ENCODE results near the gene S100A12.

The S100A12 gene

DNA sequence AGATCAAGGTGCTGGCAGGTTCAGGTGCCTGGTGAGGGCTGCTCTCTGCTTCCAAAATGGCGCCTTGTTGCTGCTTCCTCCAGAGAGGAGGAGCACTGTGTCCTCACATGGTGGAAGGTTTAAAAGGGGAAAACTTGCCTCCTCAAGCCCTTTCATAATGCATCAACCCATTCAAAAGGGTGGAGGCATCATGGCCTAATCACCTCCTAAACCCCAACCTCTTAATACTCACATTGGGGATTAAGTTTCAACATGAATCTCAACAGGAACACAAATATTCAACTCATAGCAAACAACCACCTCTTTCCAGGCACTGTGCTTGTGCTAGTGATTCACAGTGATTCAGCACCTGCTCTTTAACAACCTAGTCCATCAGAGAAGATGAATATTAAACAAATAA lies 4.2 kb downstream of the S100A12 start:
- Histone ChIP-seq H3K9me3 (ENCODE audit: control insufficient read depth in 1 of 2, low read length in 2 of 2) (no peaks in the 10 kb centered on the region), H3K9ac (ENCODE audit: low read depth in 1 of 2, low read length in 2 of 2) (no peak overlapping the region), H3K36me3 (ENCODE audit: control insufficient read depth in 1 of 2, insufficient read depth in 2 of 2, low read length in 2 of 2) (no peaks in the 10 kb centered on the region), H3K27me3 (ENCODE audit: control insufficient read depth in 1 of 2, insufficient read depth in 2 of 2, low read length in 2 of 2) (peaks cover 0 to 3% of the 10 kb centered on the region in 2 donors), H3K4me3 (ENCODE audit: low read depth in 1 of 2, low read length in 2 of 2) (no peak overlapping the region), H3K4me1 (ENCODE audit: control insufficient read depth in 1 of 2, insufficient read depth in 2 of 2, low read length in 2 of 2) (no peaks in the 10 kb centered on the region), H3K27ac (ENCODE audit: low read depth, low read length) (no peak overlapping the region)

DNA sequence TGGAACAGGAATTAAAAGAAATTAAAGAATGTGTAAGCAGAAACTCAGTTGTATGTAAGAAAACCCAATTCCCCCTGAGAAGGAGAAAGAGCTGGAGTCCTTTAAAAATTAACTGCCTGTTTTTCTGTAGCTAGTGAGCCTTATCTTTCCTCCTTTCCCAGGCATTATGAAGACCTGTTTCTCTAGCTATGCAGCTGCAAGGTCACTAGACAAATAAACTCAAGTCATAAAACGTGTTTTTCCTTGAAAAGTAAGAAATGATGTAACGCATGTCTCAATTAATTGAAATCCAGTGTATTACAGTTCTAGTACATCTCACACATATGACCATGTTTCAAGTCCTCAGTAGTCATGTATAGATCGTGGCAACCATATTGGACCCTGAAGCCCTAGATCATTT lies 5.3 kb downstream of the S100A12 start:
- H3K9ac ChIP-seq (ENCODE audit: low read depth in 1 of 2, low read length in 2 of 2), result no peak overlapping the region
- H3K4me3 ChIP-seq (ENCODE audit: low read depth in 1 of 2, low read length in 2 of 2), result no peak overlapping the region
- no peaks in the 10 kb centered on the region for H3K4me1 ChIP-seq (ENCODE audit: control insufficient read depth in 1 of 2, insufficient read depth in 2 of 2, low read length in 2 of 2)
- H3K9me3 ChIP-seq (ENCODE audit: control insufficient read depth in 1 of 2, low read length in 2 of 2), result no peaks in the 10 kb centered on the region
- peaks cover 0 to 3% of the 10 kb centered on the region in 2 donors for H3K27me3 ChIP-seq (ENCODE audit: control insufficient read depth in 1 of 2, insufficient read depth in 2 of 2, low read length in 2 of 2)
- H3K36me3 ChIP-seq (ENCODE audit: control insufficient read depth in 1 of 2, insufficient read depth in 2 of 2, low read length in 2 of 2), result no peaks in the 10 kb centered on the region
- no peak overlapping the region for H3K27ac ChIP-seq (ENCODE audit: low read depth, low read length)

DNA sequence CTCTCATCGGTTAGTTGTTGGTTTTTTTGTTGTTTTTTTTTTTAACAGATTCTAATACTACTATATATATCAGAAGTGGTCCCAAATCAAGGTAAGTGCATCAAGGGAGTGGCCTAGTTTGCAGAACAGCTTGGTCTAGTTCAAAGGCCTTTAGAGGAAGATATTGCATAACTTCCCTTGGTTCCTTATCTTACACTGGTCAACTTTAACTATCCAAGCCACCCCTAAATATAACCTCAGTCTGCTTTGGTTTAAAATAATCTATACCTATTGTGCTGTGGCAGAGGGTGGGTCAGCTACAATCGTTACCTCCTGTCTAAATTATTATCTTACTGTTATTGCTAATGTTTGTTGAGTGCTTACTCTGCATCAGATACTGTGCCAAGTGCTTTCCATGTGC lies 6.9 kb downstream of the S100A12 start:
- Histone ChIP-seq H3K27ac (ENCODE audit: low read depth, low read length) (no peak overlapping the region), H3K9ac (ENCODE audit: low read depth in 1 of 2, low read length in 2 of 2) (no peak overlapping the region), H3K4me3 (ENCODE audit: low read depth in 1 of 2, low read length in 2 of 2) (no peak overlapping the region), H3K36me3 (ENCODE audit: control insufficient read depth in 1 of 2, insufficient read depth in 2 of 2, low read length in 2 of 2) (no peaks in the 10 kb centered on the region), H3K9me3 (ENCODE audit: control insufficient read depth in 1 of 2, low read length in 2 of 2) (no peaks in the 10 kb centered on the region), H3K27me3 (ENCODE audit: control insufficient read depth in 1 of 2, insufficient read depth in 2 of 2, low read length in 2 of 2) (peaks cover 0 to 3% of the 10 kb centered on the region in 2 donors), H3K4me1 (ENCODE audit: control insufficient read depth in 1 of 2, insufficient read depth in 2 of 2, low read length in 2 of 2) (no peaks in the 10 kb centered on the region)

DNA sequence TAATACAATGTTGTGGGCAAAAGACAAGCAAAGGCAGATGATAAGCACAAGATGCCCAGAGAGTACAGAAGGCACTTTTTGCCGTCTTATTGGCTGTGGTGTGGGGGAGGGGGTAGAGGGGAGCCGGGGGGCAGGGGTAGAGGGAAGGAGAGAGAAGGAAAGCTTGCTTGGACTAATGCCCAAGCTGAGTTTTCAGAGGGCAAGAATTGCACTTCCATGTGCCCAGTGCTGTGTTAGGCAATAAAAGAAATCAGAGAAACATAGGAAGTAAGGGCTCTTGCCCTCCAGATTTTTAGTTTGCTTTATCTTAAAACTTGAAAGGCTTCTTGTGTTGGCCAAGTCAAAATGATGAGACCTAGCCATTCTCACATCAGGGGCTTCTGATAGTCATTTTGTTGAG lies 8.3 kb downstream of the S100A12 start:
- no peak overlapping the region for H3K27ac ChIP-seq (ENCODE audit: low read depth, low read length)
- H3K4me1 ChIP-seq (ENCODE audit: control insufficient read depth in 1 of 2, insufficient read depth in 2 of 2, low read length in 2 of 2), result no peaks in the 10 kb centered on the region
- H3K4me3 ChIP-seq (ENCODE audit: low read depth in 1 of 2, low read length in 2 of 2), result no peak overlapping the region
- H3K36me3 ChIP-seq (ENCODE audit: control insufficient read depth in 1 of 2, insufficient read depth in 2 of 2, low read length in 2 of 2), result no peaks in the 10 kb centered on the region
- H3K27me3 ChIP-seq (ENCODE audit: control insufficient read depth in 1 of 2, insufficient read depth in 2 of 2, low read length in 2 of 2), result peaks cover 0 to 3% of the 10 kb centered on the region in 2 donors
- H3K9ac ChIP-seq (ENCODE audit: low read depth in 1 of 2, low read length in 2 of 2), result no peak overlapping the region
- no peaks in the 10 kb centered on the region for H3K9me3 ChIP-seq (ENCODE audit: control insufficient read depth in 1 of 2, low read length in 2 of 2)

DNA sequence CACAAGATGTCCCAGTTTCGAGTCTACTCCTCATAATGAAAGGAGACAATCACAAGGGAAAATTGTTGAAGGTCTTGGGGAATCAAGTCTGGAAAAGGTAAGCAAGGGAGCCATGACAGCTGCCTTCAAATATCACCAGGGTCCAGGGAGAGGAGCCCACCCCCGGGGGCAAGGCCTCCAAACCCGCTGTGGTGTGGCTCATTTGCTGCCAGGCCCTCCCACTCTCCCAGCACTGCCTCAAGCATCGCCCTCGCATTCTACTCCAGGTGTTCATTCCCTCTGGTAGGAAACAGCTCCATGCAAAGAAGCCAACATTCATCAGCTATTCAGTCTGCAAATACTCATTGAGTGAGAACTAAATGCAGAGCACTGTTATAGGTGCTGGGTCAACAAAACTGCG lies 9.2 kb downstream of the S100A12 start:
- Histone ChIP-seq H3K9me3 (ENCODE audit: control insufficient read depth in 1 of 2, low read length in 2 of 2) (no peaks in the 10 kb centered on the region), H3K4me1 (ENCODE audit: control insufficient read depth in 1 of 2, insufficient read depth in 2 of 2, low read length in 2 of 2) (no peaks in the 10 kb centered on the region), H3K9ac (ENCODE audit: low read depth in 1 of 2, low read length in 2 of 2) (no peak overlapping the region), H3K4me3 (ENCODE audit: low read depth in 1 of 2, low read length in 2 of 2) (no peak overlapping the region), H3K27me3 (ENCODE audit: control insufficient read depth in 1 of 2, insufficient read depth in 2 of 2, low read length in 2 of 2) (peaks cover 0 to under 1% of the 10 kb centered on the region in 2 donors), H3K36me3 (ENCODE audit: control insufficient read depth in 1 of 2, insufficient read depth in 2 of 2, low read length in 2 of 2) (no peaks in the 10 kb centered on the region), H3K27ac (ENCODE audit: low read depth, low read length) (no peak overlapping the region)

DNA sequence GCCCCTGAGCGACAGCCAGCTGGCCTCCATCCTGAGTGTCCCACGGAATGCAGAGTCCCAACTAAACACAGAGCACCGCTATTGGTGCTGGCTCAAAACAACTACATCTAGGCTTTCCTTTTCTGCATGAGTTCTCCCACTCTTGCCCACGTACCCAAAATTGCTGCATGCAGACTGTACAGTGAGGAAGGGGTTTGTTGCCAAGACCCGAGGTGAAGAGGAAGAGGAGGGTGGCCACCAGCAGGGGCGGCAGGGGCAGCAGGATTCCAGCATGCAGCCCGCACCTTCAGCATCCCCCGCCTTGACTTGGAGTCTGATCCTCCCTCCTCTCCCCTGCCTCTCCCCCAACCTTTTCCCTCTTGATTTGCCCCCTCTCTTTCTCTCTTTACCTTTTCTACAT lies 9.7 kb downstream of the S100A12 start:
- H3K4me3 ChIP-seq (ENCODE audit: low read depth in 1 of 2, low read length in 2 of 2), result no peak overlapping the region
- H3K9ac ChIP-seq (ENCODE audit: low read depth in 1 of 2, low read length in 2 of 2), result no peak overlapping the region
- no peaks in the 10 kb centered on the region for H3K36me3 ChIP-seq (ENCODE audit: control insufficient read depth in 1 of 2, insufficient read depth in 2 of 2, low read length in 2 of 2)
- H3K4me1 ChIP-seq (ENCODE audit: control insufficient read depth in 1 of 2, insufficient read depth in 2 of 2, low read length in 2 of 2), result peaks cover 0 to under 1% of the 10 kb centered on the region in 2 donors
- no peaks in the 10 kb centered on the region for H3K27me3 ChIP-seq (ENCODE audit: control insufficient read depth in 1 of 2, insufficient read depth in 2 of 2, low read length in 2 of 2)
- no peaks in the 10 kb centered on the region for H3K9me3 ChIP-seq (ENCODE audit: control insufficient read depth in 1 of 2, low read length in 2 of 2)
- no peak overlapping the region for H3K27ac ChIP-seq (ENCODE audit: low read depth, low read length)

DNA sequence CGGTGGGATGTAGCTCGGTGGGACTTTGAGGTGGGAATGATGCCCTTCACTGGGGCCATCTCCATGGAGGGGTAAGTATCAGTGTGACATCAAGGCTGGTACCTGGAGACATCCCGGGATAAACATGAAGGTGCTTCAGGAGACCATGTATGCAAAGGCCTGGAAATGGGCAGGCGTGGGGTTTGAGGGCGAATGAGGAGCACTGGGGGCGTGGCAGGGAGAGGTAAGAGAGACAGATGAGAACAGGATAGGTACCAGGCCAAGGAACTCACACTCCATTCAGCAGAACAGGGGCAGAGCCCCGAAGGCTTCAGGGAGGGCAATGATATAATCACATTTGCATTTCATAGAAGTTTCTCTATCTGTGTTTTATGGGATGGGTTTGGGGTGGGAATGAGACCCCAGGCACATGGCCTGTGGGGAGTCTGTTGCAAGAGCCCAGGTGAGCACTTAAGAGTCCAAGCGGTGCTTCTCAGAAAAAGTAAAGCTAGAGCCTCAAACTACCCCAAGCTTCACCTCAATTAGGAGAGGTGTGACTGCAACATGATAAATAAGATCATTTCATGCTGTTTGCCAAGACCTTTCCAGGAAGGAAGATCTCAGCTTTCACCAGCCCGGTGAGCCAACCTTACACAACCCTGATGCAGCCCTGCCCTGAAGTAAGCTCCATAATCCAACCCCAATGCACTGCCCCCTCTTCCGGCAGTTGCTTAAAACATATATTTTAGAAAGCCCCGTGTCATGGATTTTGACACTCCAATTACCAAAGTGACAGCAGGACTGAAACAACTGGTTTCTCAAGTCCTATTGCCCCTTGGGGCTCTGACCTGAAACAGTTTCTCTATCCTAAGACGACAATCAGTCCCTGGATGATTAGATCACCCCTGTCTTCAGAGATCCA lies 10.4 kb downstream of the S100A12 start:
- H3K36me3 ChIP-seq (ENCODE audit: control insufficient read depth in 1 of 2, insufficient read depth in 2 of 2, low read length in 2 of 2), result no peaks in the 10 kb centered on the region
- no peak overlapping the region for H3K27ac ChIP-seq (ENCODE audit: low read depth, low read length)
- H3K4me1 ChIP-seq (ENCODE audit: control insufficient read depth in 1 of 2, insufficient read depth in 2 of 2, low read length in 2 of 2), result peaks cover 0 to 4% of the 10 kb centered on the region in 2 donors
- no peak overlapping the region for H3K4me3 ChIP-seq (ENCODE audit: low read depth in 1 of 2, low read length in 2 of 2)
- no peak overlapping the region for H3K9ac ChIP-seq (ENCODE audit: low read depth in 1 of 2, low read length in 2 of 2)
- H3K9me3 ChIP-seq (ENCODE audit: control insufficient read depth in 1 of 2, low read length in 2 of 2), result no peaks in the 10 kb centered on the region
- H3K27me3 ChIP-seq (ENCODE audit: control insufficient read depth in 1 of 2, insufficient read depth in 2 of 2, low read length in 2 of 2), result no peaks in the 10 kb centered on the region

DNA sequence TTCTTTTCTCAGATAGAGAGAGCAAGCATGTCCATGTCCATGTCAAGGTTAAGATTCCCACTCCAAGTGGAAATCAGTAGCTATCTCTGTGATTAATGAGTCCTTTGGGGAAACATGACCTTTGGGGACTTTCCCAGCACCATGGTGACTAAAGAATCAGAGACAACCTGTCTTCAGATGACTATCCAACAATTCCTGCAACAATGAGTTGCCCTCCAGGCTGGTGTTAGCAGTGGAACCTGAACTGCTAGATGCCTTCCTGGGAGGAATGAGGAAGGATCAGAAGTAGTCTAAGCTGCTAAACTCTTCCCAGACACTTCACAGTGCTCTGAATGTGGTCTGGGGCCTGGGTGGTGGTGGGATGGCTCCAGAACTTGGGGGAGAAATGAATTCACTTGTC lies 11.3 kb downstream of the S100A12 start:
- peaks cover 0 to 4% of the 10 kb centered on the region in 2 donors for H3K4me1 ChIP-seq (ENCODE audit: control insufficient read depth in 1 of 2, insufficient read depth in 2 of 2, low read length in 2 of 2)

DNA sequence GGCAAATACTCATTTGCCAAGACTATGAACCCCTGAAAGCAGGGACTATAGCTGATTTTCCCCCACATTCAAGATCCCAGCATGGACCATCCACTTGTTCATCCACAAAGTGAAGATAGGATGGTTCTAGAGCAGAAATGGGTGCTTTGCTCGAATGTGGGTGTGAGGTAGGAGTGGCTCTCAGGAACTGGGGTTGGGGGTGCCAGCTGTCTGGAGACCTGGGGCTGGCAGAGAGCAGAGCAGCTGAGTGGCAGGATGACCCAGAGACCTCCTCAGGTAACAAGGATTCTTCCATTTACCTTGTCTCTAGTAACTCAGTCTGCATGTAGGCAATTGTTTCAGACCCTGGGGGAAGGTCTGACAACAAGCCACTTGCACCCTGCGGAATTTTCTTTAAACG lies 11.8 kb downstream of the S100A12 start:
- H3K9ac ChIP-seq (ENCODE audit: low read depth in 1 of 2, low read length in 2 of 2), result no peak overlapping the region
- H3K4me1 ChIP-seq (ENCODE audit: control insufficient read depth in 1 of 2, insufficient read depth in 2 of 2, low read length in 2 of 2), result peaks cover 0 to 4% of the 10 kb centered on the region in 2 donors
- no peaks in the 10 kb centered on the region for H3K36me3 ChIP-seq (ENCODE audit: control insufficient read depth in 1 of 2, insufficient read depth in 2 of 2, low read length in 2 of 2)
- H3K27ac ChIP-seq (ENCODE audit: low read depth, low read length), result no peak overlapping the region
- H3K4me3 ChIP-seq (ENCODE audit: low read depth in 1 of 2, low read length in 2 of 2), result no peak overlapping the region
- no peaks in the 10 kb centered on the region for H3K27me3 ChIP-seq (ENCODE audit: control insufficient read depth in 1 of 2, insufficient read depth in 2 of 2, low read length in 2 of 2)
- H3K9me3 ChIP-seq (ENCODE audit: control insufficient read depth in 1 of 2, low read length in 2 of 2), result no peaks in the 10 kb centered on the region

More for the DNA sequence above, 11.3 kb downstream of the S100A12 start:
- no peaks in the 10 kb centered on the region for H3K9me3 ChIP-seq (ENCODE audit: control insufficient read depth in 1 of 2, low read length in 2 of 2)
- H3K4me3 ChIP-seq (ENCODE audit: low read depth in 1 of 2, low read length in 2 of 2), result no peak overlapping the region
- H3K36me3 ChIP-seq (ENCODE audit: control insufficient read depth in 1 of 2, insufficient read depth in 2 of 2, low read length in 2 of 2), result no peaks in the 10 kb centered on the region
- no peaks in the 10 kb centered on the region for H3K27me3 ChIP-seq (ENCODE audit: control insufficient read depth in 1 of 2, insufficient read depth in 2 of 2, low read length in 2 of 2)
- no peak overlapping the region for H3K27ac ChIP-seq (ENCODE audit: low read depth, low read length)
- H3K9ac ChIP-seq (ENCODE audit: low read depth in 1 of 2, low read length in 2 of 2), result no peak overlapping the region

DNA sequence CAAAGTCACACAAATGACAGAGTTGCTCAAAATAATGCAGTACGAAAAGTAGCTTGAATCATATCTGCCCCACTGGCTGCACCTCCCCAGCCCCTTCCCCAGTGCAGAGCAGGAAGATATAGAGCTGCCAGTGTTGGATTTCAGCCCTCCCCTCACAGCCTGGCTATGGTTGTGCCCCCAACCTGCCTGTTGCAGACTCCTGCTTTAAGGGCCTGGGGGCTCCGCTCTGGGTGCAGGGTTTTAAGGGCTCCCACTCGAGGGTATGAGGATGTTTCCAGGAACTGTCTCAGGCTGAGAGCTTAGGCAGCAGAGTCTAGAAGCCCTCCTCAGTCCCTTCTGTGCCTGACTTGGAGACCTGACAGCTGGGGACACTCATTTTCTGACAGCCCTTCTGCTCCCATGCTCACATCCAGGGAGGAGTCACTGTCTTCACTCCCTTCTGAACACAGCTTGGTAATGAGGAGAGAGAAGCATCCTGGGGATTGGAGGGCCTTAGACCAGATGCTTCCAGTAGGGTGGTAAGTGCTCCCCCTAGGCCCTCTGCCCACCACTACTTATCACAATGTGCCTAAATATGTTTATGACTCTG lies 13.1 kb downstream of the S100A12 start:
- Histone ChIP-seq H3K4me1 (ENCODE audit: control insufficient read depth in 1 of 2, insufficient read depth in 2 of 2, low read length in 2 of 2) (peaks cover 0 to 10% of the 10 kb centered on the region in 2 donors), H3K9ac (ENCODE audit: low read depth in 1 of 2, low read length in 2 of 2) (no peak overlapping the region), H3K4me3 (ENCODE audit: low read depth in 1 of 2, low read length in 2 of 2) (no peak overlapping the region), H3K27ac (ENCODE audit: low read depth, low read length) (no peak overlapping the region), H3K36me3 (ENCODE audit: control insufficient read depth in 1 of 2, insufficient read depth in 2 of 2, low read length in 2 of 2) (no peaks in the 10 kb centered on the region), H3K27me3 (ENCODE audit: control insufficient read depth in 1 of 2, insufficient read depth in 2 of 2, low read length in 2 of 2) (no peaks in the 10 kb centered on the region), H3K9me3 (ENCODE audit: control insufficient read depth in 1 of 2, low read length in 2 of 2) (no peaks in the 10 kb centered on the region)
